Left ventricle myocardium inferior (tissue), 1 donor: Measurements from ENCODE around the gene SLX9. TPM values are rescaled to one million over a fixed set of nuclear protein-coding genes. Genes with fewer than 3 reads are reported as not detected.

Experiments used
- DNase-seq: peaks from one replicate; pipeline ENCODE4 v3.0.0-alpha.2; 2020
- H3K27ac ChIP-seq: fragments of 200-600 bp; replicated peaks from 2 replicates; pipeline ENCODE4 v1.8.0; 2021
- H3K27me3 ChIP-seq: fragments of 200-600 bp; 2 replicates; pipeline ENCODE4 v1.8.0; 2021; ENCODE audit warnings: low read depth
- H3K36me3 ChIP-seq: fragments of 200-600 bp; 2 replicates; pipeline ENCODE4 v1.8.0; 2021
- H3K4me1 ChIP-seq: fragments of 200-600 bp; 2 replicates; pipeline ENCODE4 v1.8.0; 2021
- H3K4me3 ChIP-seq: fragments of 200-600 bp; 2 replicates; pipeline ENCODE4 v1.8.0; 2021; ENCODE audit warnings: mild to moderate bottlenecking, moderate library complexity
- H3K9me3 ChIP-seq: fragments of 200-600 bp; replicated peaks from 2 replicates; pipeline ENCODE4 v1.8.0; 2021
- CTCF ChIP-seq: fragments of 200-600 bp; IDR thresholded peaks from 2 replicates; pipeline ENCODE4 v1.8.0; 2021; ENCODE audit warnings: antibody characterized with exemption, mild to moderate bottlenecking, borderline replicate concordance
- intact Hi-C: fragments of 100-400 bp; cut with micrococcal nuclease; formaldehyde crosslinking; loops from one replicate; pipeline ENCODE4 v1.11.0; 2022
- total RNA-seq: library from RNA; stranded (reverse); fragmentation: NEBNext Ultra II Directional; extraction: Animal tissue kit (Norgen Biotek cat#: 25700); gene quantifications from one replicate; pipeline ENCODE4 v1.2.1, GENCODE V29; 2021
- donor health status: DM: no; HTN: yes; CAD: no; lungs with severe emphysema.

SLX9 gene
- total RNA-seq, 1 donor from 2014 or later, result 70.7 TPM

GRCh38 chr21:44903050-44903685 lies 36.7 kb upstream of the SLX9 start:
- H3K27me3 ChIP-seq, result peaks cover 19% of the 10 kb centered on the region
- no peaks in the 10 kb centered on the region for H3K4me1 ChIP-seq
- H3K9me3 ChIP-seq, result no peaks in the 10 kb centered on the region
- TF ChIP-seq CTCF, result no peak
- peak; percentile 16 for DNase-seq
- no peaks in the 10 kb centered on the region for H3K36me3 ChIP-seq
- intact Hi-C loops, result no loop called here
- no peak overlapping the region for H3K4me3 ChIP-seq
- H3K27ac ChIP-seq, result no peak overlapping the region

GRCh38 chr21:44903689-44904088 lies 36.1 kb upstream of the SLX9 start:
- H3K4me1 ChIP-seq, result no peaks in the 10 kb centered on the region
- no peaks in the 10 kb centered on the region for H3K9me3 ChIP-seq
- H3K36me3 ChIP-seq, result no peaks in the 10 kb centered on the region
- H3K27ac ChIP-seq, result no peak overlapping the region
- H3K4me3 ChIP-seq, result no peak overlapping the region
- intact Hi-C loops, result no loop called here
- no peak for TF ChIP-seq CTCF
- peak; percentile 8 for DNase-seq
- peaks cover 19% of the 10 kb centered on the region for H3K27me3 ChIP-seq

- no peak for TF ChIP-seq CTCF
- Histone ChIP-seq H3K9me3 (no peaks in the 10 kb centered on the region), H3K27me3 (peaks cover 15% of the 10 kb centered on the region), H3K4me1 (no peaks in the 10 kb centered on the region), H3K36me3 (no peaks in the 10 kb centered on the region), H3K4me3 (no peak overlapping the region), H3K27ac (no peak overlapping the region)
- DNase-seq, result no peak
- intact Hi-C loops, result no loop called here
These were observed 35.5 kb upstream of the SLX9 start for GRCh38 chr21:44904141-44904923.

GRCh38 chr21:44905016-44905727 lies 34.7 kb upstream of the SLX9 start:
- H3K36me3 ChIP-seq, result no peaks in the 10 kb centered on the region
- peaks cover 5% of the 10 kb centered on the region for H3K4me1 ChIP-seq
- no peaks in the 10 kb centered on the region for H3K9me3 ChIP-seq
- H3K27me3 ChIP-seq, result peaks cover 9% of the 10 kb centered on the region
- TF ChIP-seq CTCF, result no peak
- no peak overlapping the region for H3K27ac ChIP-seq
- H3K4me3 ChIP-seq, result no peak overlapping the region
- DNase-seq, result no peak
- intact Hi-C loops, result no loop called here

GRCh38 chr21:44905728-44906090 lies 34.1 kb upstream of the SLX9 start:
- intact Hi-C loops, result no loop called here
- H3K4me3 ChIP-seq, result no peak overlapping the region
- TF ChIP-seq CTCF, result no peak
- no peaks in the 10 kb centered on the region for H3K9me3 ChIP-seq
- peaks cover 11% of the 10 kb centered on the region for H3K4me1 ChIP-seq
- H3K27me3 ChIP-seq, result peaks cover 9% of the 10 kb centered on the region
- DNase-seq, result no peak
- no peaks in the 10 kb centered on the region for H3K36me3 ChIP-seq
- no peak overlapping the region for H3K27ac ChIP-seq
